SU-DHL-6 (cell line): ENCODE results near the gene LYSMD3.

Experiments
- EZH2phosphoT487 ChIP-seq: fragments of 200-600 bp; sonication (generic), shearing (Covaris generic); conservative IDR thresholded peaks from 2 replicates; pipeline ENCODE4 v1.6.1; 2018; ENCODE audit warnings: mild to moderate bottlenecking, antibody characterized with exemption, low read length, moderate library complexity, mixed read lengths
- TF ChIP-seq, protein P1 (sequence below): fragments of 200-600 bp; sonication (generic); IDR thresholded peaks from one replicate; pipeline ENCODE4 v1.5.1; 2017; ENCODE audit warnings: antibody characterized with exemption, mild to moderate bottlenecking, low read length, moderate library complexity; ENCODE audit not compliant: insufficient read depth, poor library complexity, severe bottlenecking

DNA sequence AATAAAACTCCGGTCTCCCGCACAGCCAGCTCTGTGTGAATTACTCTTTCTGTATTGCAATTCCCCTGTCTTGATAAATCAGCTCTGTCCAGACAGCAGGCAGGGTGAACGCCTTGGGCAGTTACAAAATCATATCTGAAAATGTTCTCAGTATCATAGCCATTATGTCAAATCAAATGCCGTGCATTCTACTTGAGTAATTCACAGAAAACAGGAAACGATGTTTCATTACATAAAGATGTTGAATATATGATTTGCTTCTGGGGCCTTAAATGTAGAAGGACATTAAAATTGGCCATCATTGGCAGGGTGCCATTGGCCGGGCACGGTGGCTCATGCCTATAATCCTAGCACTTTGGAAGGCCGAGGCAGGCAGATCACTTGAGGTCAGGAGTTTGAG lies 46.2 kb downstream of the LYSMD3 start:
- TF ChIP-seq, protein P1, sequence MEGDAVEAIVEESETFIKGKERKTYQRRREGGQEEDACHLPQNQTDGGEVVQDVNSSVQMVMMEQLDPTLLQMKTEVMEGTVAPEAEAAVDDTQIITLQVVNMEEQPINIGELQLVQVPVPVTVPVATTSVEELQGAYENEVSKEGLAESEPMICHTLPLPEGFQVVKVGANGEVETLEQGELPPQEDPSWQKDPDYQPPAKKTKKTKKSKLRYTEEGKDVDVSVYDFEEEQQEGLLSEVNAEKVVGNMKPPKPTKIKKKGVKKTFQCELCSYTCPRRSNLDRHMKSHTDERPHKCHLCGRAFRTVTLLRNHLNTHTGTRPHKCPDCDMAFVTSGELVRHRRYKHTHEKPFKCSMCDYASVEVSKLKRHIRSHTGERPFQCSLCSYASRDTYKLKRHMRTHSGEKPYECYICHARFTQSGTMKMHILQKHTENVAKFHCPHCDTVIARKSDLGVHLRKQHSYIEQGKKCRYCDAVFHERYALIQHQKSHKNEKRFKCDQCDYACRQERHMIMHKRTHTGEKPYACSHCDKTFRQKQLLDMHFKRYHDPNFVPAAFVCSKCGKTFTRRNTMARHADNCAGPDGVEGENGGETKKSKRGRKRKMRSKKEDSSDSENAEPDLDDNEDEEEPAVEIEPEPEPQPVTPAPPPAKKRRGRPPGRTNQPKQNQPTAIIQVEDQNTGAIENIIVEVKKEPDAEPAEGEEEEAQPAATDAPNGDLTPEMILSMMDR: no peak
- TF ChIP-seq EZH2phosphoT487: no peak
